GM21717 (cell line): ENCODE data around the gene ADAM29.
"Not testable (repeated sequence)": the region's sequence is repeated elsewhere in the genome, so short reads cannot be mapped to it uniquely, and the experiment has no call there.

Experiments used
- ATAC-seq: cut with Tn5 transposase; IDR thresholded peaks from one replicate; pipeline ENCODE4 v1.9.1; 2021; ENCODE audit warnings: mild to moderate bottlenecking, moderate library complexity; ENCODE audit not compliant: unreplicated experiment

The ADAM29 gene

GRCh38 chr4:174918058-174918457 lies at the start of gene ADAM29:
ADAM29 (plus strand) TSS chr4:174918358; CDS start chr4:174975526, 57,168 bp downstream.
- no peak for ATAC-seq

GRCh38 chr4:174869339-174869738 lies 48.8 kb upstream of the ADAM29 start:
- no peak for ATAC-seq

GRCh38 chr4:174870311-174870710 lies 47.8 kb upstream of the ADAM29 start:
- no peak for ATAC-seq

- no peak for ATAC-seq
These were observed 46.8 kb upstream of the ADAM29 start for GRCh38 chr4:174871407-174871806.

GRCh38 chr4:174873146-174873545 lies 45.0 kb upstream of the ADAM29 start:
- not testable (repeated sequence) for ATAC-seq

GRCh38 chr4:174873931-174874330 lies 44.2 kb upstream of the ADAM29 start:
- peak; percentile 43 for ATAC-seq

- no peak for ATAC-seq
These were observed 43.3 kb upstream of the ADAM29 start for GRCh38 chr4:174874898-174875297.

GRCh38 chr4:174880001-174880400 lies 38.2 kb upstream of the ADAM29 start:
- ATAC-seq = no peak

- no peak for ATAC-seq
These were observed 35.7 kb upstream of the ADAM29 start for GRCh38 chr4:174882317-174882992.

GRCh38 chr4:174907508-174907907 lies 10.7 kb upstream of the ADAM29 start:
- ATAC-seq = no peak

GRCh38 chr4:174910271-174910670 lies 7.9 kb upstream of the ADAM29 start:
- ATAC-seq = no peak

GRCh38 chr4:174912919-174913543 lies 5.1 kb upstream of the ADAM29 start:
- no peak for ATAC-seq

- ATAC-seq = no peak
These were observed 1.8 kb downstream of the ADAM29 start for GRCh38 chr4:174919886-174920423.

GRCh38 chr4:174926958-174927357 lies 8.8 kb downstream of the ADAM29 start:
- ATAC-seq = no peak

GRCh38 chr4:174928174-174928573 lies 10.0 kb downstream of the ADAM29 start:
- peak; percentile 48 for ATAC-seq

GRCh38 chr4:174928575-174929253 lies 10.6 kb downstream of the ADAM29 start:
- peak; percentile 39 for ATAC-seq

GRCh38 chr4:174929346-174929745 lies 11.2 kb downstream of the ADAM29 start:
- ATAC-seq = no peak

GRCh38 chr4:174930895-174931294 lies 12.7 kb downstream of the ADAM29 start:
- no peak for ATAC-seq

- peak; percentile 45 for ATAC-seq
These were observed 14.9 kb downstream of the ADAM29 start for GRCh38 chr4:174933083-174933482.

GRCh38 chr4:174934360-174934759 lies 16.2 kb downstream of the ADAM29 start:
- no peak for ATAC-seq

- no peak for ATAC-seq
These were observed 17.4 kb downstream of the ADAM29 start for GRCh38 chr4:174935607-174936006.

GRCh38 chr4:174940002-174940401 lies 21.8 kb downstream of the ADAM29 start:
- no peak for ATAC-seq
